GM12873 (cell line): ENCODE data around the gene SPNS1.

Source experiments
- CTCF ChIP-seq: IDR thresholded peaks from 2 replicates; pipeline ENCODE4 v1.5.1; 2012; ENCODE audit warnings: low read depth, mild to moderate bottlenecking, moderate library complexity, low read length, control low read depth; ENCODE audit not compliant: insufficient read depth; ENCODE audit errors: missing control alignments

SPNS1 gene

GRCh38 chr16:29025735-29026134, 51.2 kb downstream of the SPNS1 start:
- no peak for TF ChIP-seq CTCF

GRCh38 chr16:29028457-29029167, 54.0 kb downstream of the SPNS1 start:
- TF ChIP-seq CTCF, result no peak

GRCh38 chr16:29029168-29029994, 54.8 kb downstream of the SPNS1 start:
- no peak for TF ChIP-seq CTCF

GRCh38 chr16:29030086-29030840, 55.7 kb downstream of the SPNS1 start:
- no peak for TF ChIP-seq CTCF
